Thoracic aorta (tissue), 2 donors: Measurements from ENCODE around the gene CD40LG. TPM values are rescaled to one million over a fixed set of nuclear protein-coding genes. Genes with fewer than 3 reads are reported as not detected.

Experiments used
- ATAC-seq: fragments of 150-250 bp; one replicate; pipeline ENCODE4 v1.8.0; 2017; ENCODE audit warnings: low read depth; ENCODE audit not compliant: insufficient number of reproducible peaks, low FRiP score
- DNase-seq: peaks from one replicate; pipeline ENCODE4 v3.0.0-alpha.2; 2020; ENCODE audit warnings: low spot score
- H3K27ac ChIP-seq, 2 donors: fragments of 200-600 bp; sonication (generic); 1 replicate in 1 of 2; 2 replicates in 1 of 2; pipeline ENCODE4 v1.5.1; 2016; ENCODE audit warnings: mild to moderate bottlenecking in 2 of 2, moderate library complexity in 2 of 2
- H3K27me3 ChIP-seq: fragments of 200-600 bp; sonication (generic); replicated peaks from 2 replicates; pipeline ENCODE4 v1.6.0; 2016; ENCODE audit warnings: mild to moderate bottlenecking; ENCODE audit not compliant: insufficient read depth
- H3K36me3 ChIP-seq: fragments of 200-600 bp; sonication (generic); one replicate; pipeline ENCODE4 v1.5.1; 2016
- H3K4me1 ChIP-seq, 2 donors: fragments of 200-600 bp; sonication (generic); 1 replicate in 1 of 2; 2 replicates in 1 of 2; pipeline versions ENCODE4 v1.5.1 to v1.6.0; 2016; ENCODE audit warnings: low read depth in 2 of 2, mild to moderate bottlenecking in 1 of 2; ENCODE audit not compliant: control insufficient read depth in 1 of 2
- H3K4me3 ChIP-seq: fragments of 200-600 bp; sonication (generic); 2 replicates; pipeline ENCODE4 v1.5.1; 2016; ENCODE audit warnings: mild to moderate bottlenecking
- H3K9me3 ChIP-seq: fragments of 200-600 bp; sonication (generic); 2 replicates; pipeline ENCODE4 v1.5.1; 2016
- CTCF ChIP-seq: fragments of 200-600 bp; sonication (generic); IDR thresholded peaks from one replicate; pipeline ENCODE4 v1.5.1; 2019; ENCODE audit warnings: antibody characterized with exemption
- total RNA-seq, 2 donors: library from RNA; depleted of rRNA; stranded (reverse); fragments of >200 nt; gene quantifications; one replicate each; pipeline versions ENCODE4 v1.1.0 to v1.2.3, GENCODE V29; 2016

CD40LG gene
- total RNA-seq, 2 donors from 2014 or later = 0.42 TPM; not detected in 1

GRCh38 chrX:136630881-136631280, 17.1 kb upstream of the CD40LG start:
- TF ChIP-seq CTCF = no peak
- Histone ChIP-seq H3K36me3 (no peaks in the 10 kb centered on the region), H3K4me3 (no peak overlapping the region), H3K27ac (no peak overlapping the region), H3K4me1 (no peaks in the 10 kb centered on the region), H3K9me3 (no peaks in the 10 kb centered on the region), H3K27me3 (no peaks in the 10 kb centered on the region)
- DNase-seq (no peak), ATAC-seq (no peak)

GRCh38 chrX:136635235-136635634, 12.7 kb upstream of the CD40LG start:
- DNase-seq = no peak

GRCh38 chrX:136636121-136636520, 11.8 kb upstream of the CD40LG start:
- TF ChIP-seq CTCF = no peak
- H3K36me3 ChIP-seq = no peaks in the 10 kb centered on the region
- no peaks in the 10 kb centered on the region for H3K27me3 ChIP-seq
- no peaks in the 10 kb centered on the region for H3K4me1 ChIP-seq
- no peak overlapping the region for H3K4me3 ChIP-seq
- no peak for ATAC-seq
- H3K27ac ChIP-seq = no peak overlapping the region
- H3K9me3 ChIP-seq = no peaks in the 10 kb centered on the region
- no peak for DNase-seq

More at GRCh38 chrX:136635235-136635634, 12.7 kb upstream of the CD40LG start:
- Histone ChIP-seq H3K27ac (no peak overlapping the region), H3K4me1 (no peaks in the 10 kb centered on the region), H3K9me3 (no peaks in the 10 kb centered on the region), H3K4me3 (no peak overlapping the region), H3K27me3 (no peaks in the 10 kb centered on the region), H3K36me3 (no peaks in the 10 kb centered on the region)
- no peak for TF ChIP-seq CTCF
- ATAC-seq = no peak

GRCh38 chrX:136639506-136640176, 8.3 kb upstream of the CD40LG start:
- Histone ChIP-seq H3K27me3 (no peaks in the 10 kb centered on the region), H3K36me3 (no peaks in the 10 kb centered on the region), H3K4me1 (no peaks in the 10 kb centered on the region), H3K9me3 (no peaks in the 10 kb centered on the region), H3K4me3 (no peak overlapping the region), H3K27ac (no peak overlapping the region)
- no peak for TF ChIP-seq CTCF
- ATAC-seq (no peak), DNase-seq (no peak)

GRCh38 chrX:136643243-136643642, 4.7 kb upstream of the CD40LG start:
- Histone ChIP-seq H3K36me3 (no peaks in the 10 kb centered on the region), H3K27ac (no peak overlapping the region), H3K27me3 (no peaks in the 10 kb centered on the region), H3K9me3 (no peaks in the 10 kb centered on the region), H3K4me3 (no peak overlapping the region), H3K4me1 (no peaks in the 10 kb centered on the region)
- no peak for TF ChIP-seq CTCF
- ATAC-seq (no peak), DNase-seq (no peak)
